GM21723 (cell line): ENCODE measurements around the gene DNAH14.
"Not testable (repeated sequence)": the region's sequence is repeated elsewhere in the genome, so short reads cannot be mapped to it uniquely, and the experiment has no call there.

ENCODE experiments used
- ATAC-seq: cut with Tn5 transposase; IDR thresholded peaks from one replicate; pipeline ENCODE4 v1.9.1; 2021; ENCODE audit warnings: mild to moderate bottlenecking, moderate library complexity; ENCODE audit not compliant: unreplicated experiment

Gene DNAH14

DNA sequence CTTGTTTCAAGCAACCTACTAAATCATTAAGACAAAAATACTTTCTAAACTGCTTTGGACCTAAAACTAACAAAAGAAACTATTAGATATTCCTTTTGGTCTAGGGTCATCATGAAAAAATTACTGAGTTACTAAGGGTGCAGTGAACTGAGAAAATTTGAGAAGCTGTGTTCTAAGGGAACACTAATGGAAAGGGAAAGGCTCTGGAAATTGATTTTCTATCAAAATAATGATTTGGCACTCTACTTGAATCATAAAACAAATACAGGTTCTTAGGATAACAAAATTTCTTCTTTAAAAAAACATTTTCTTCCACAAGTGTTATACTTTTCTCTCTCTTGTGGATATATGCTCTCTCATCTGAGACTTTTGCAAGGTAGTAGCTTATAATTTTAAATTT, 213.5 kb downstream of the DNAH14 start:
- ATAC-seq, result no peak

DNA sequence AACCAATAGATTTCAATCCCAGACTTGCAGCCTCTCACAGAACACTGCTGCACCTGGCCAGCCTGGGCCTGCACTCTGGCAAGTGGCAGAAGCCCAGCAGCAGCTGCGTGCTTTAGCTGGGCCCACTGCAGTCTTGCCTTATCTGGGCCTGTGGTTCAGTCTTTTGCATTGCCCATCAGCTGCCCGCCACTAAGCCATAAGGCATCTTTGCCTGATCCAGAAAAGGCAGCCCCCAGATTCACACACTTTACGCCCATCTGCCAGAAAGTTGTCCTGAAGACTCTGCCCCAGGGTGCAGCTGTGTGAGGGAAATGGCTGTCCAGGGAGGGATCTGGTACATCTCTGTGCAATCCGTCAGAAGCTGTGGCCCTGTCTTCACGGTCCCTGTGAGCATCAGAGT, 217.0 kb downstream of the DNAH14 start:
- no peak for ATAC-seq

DNA sequence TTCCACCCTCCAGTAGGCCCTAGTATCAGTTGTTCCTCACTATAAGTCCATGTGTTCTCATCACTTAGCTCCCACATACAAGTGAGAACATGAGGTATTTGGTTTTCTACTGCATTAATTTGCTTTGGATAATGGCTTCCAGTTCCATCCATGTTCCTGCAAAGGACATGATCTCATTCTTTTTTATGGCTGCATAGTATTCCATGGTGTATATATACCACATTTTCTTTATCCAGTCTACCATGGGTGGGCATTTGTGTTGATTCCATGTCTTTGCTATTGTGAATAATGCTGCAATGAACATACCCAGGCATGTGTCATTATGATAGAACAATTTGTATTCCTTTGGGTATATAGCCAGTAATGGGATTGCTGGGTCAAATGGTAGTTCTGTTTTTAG, 218.3 kb downstream of the DNAH14 start:
- not testable (repeated sequence) for ATAC-seq

DNA sequence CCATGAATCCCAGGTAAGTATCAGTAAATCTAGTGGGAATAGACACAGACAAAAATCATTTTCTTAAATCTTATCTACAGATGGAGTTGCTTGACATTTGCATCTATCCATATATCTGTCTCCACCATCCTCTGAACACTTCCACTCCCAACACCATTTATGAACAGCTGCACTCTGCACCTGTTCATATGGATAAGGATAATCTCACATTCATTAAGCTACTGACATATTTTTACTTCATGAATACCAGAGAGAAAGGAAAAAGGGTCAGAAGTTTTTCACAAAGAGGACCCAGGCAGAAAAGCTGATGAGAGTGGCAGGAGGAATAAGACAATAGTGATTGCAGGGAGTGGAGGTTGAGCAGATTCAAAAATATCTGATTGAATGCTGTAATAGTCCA, 222.6 kb downstream of the DNAH14 start:
- no peak for ATAC-seq

DNA sequence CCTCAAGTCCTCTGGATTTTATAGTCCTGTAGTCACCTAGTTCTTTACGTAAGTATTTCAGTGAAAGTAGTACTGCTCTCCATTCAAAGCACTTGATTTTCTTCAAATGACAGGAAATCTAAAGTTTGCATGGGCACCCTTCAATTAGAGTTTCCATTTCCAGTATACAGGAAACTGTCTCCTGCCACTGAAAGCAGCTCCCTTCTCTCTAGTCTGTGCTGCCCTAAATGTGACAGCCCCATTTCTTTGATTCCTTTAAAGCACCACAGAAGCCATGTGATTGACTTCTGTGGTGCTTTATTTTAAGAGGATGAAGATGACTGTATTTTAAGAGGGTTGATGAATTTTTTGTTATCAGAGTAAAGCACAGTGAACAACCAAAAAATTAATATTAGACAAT, 226.1 kb downstream of the DNAH14 start:
- no peak for ATAC-seq

DNA sequence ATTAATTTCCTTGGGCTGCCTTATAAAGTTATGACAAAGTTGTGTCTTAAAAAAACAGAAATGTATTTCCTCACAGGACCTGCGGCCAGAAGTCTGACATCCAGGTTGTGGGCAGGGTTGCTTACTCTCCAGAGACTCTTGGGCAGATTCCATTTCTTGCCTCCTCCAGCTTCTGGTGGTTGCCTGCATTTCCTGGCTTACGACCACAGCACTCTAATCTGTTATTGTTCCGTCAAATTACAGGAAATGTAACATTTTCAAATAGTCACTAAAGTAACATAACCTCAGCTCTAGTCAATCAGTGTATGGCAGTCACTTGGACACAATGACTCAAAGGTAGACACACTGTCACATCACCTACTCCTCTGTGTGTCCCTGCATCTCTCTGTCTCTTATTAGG, 226.8 kb downstream of the DNAH14 start:
- no peak for ATAC-seq

DNA sequence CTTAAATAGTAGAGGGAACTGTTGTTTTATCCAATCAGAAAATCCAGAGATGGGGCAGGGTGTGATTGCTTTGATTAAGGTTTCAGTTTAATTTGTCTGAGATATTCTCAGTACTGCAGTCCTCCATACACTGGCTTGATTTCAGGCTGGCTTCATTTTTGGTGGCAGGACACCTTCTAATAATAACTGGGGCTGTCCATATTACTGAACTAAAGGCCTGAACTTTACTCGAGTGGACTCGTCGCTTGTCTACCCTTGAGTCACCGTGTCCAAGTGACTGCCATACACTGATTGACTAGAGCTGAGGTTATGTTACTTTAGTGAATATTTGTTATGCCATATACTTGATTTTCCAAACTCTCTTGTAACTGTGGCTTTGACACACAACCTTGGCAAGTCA, 228.8 kb downstream of the DNAH14 start:
- ATAC-seq, result no peak

DNA sequence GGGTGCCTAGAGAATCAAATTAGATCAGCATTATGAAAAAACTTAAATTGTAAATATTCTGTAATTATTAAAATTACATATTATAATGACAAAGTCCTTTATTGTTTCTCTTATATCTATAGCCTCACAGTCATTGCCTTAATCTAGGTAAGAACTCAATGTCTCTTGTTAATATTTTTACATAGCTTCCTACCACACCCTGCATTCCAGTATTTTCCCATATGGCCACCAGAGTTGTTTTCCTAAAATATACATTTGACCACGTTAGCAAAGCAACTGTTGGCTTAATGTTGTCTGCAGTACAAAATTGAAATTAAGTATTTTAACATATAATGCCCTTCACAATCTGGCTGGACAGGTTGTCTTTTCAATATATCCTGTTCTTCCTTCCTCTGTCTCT, 230.3 kb downstream of the DNAH14 start:
- no peak for ATAC-seq

DNA sequence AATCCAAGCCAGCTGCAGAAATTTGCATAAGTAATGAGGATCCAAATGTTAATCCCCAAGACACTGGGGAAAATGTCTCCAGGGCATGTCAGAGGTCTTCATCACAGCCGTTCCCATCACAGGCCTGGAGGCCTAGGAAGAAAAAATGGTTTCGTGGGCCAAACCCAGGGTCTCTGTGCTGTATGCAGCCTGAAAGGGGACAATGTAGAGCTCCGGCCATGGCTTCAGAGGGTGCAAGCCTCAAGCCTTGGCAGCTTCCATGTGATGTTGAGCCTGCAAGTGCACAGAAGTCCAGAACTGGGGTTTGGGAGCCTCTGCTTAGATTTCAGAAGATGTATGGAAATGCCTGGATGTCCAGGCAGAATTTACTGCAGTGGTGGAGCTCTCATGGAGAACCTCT, 247.9 kb downstream of the DNAH14 start:
- not testable (repeated sequence) for ATAC-seq

DNA sequence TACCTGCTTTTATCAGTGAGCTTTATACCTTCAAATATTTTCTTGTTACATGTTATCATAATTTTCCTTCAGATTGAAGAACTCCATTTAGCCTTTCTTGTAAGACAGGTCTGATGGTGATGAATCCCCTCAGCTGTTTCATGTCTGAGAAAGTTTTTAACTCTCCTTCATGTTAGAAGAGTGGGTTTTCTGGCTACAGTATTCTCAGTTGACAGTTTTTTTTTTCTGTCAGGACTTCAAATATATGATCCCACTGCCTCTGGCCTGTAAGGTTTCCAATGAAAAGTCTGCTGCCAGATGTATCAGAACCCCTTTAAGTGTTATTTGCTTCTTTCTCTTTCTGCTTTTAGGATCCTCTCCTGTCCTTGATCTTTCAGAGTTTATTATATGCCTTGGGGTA, 250.2 kb downstream of the DNAH14 start:
- no peak for ATAC-seq

DNA sequence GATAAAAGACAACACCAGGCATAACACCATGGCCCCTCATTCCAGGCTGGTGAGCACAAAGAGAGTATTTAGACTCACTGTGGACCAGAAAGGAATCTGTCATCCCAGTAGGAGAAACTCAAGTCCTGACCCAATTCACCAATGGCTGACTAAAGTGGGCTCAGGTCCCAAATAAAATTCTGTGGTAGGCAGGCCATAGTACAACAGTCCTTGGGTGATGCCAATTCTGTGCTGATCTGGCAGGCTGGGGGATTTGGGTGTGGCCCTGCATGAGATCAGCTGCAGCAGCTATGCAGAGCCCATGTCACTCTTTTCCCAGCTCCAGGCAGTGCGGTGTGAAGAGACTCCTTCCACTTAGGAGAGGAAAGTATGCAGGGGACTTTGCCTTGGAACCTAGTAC, 253.2 kb downstream of the DNAH14 start:
- ATAC-seq, result no peak

DNA sequence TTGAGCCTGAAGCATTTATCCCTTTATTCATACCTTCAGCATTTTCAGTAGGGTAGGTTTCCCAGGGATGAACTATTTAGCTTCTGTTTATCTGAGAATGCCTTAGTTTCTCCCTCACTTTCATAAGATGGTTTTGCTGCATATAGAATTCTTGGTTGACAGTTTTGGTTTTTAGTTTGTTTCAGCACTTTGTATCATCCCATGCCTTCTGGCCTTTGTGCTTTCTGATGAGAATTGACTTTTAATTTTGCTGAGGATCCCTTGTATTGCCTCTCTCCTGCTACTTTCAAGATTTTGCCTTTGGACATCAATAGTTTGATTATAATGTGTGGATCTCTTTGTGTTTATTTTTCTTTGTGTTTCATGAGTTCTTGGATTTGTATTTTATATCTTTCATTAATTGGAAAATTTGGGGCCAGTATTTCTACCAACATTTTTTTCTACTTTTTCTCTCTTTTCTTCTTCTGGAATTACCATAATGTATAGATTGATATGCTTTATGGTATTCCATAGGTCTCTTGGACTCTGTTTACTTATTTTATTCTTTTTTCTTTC, 261.8 kb downstream of the DNAH14 start:
- ATAC-seq, result no peak

DNA sequence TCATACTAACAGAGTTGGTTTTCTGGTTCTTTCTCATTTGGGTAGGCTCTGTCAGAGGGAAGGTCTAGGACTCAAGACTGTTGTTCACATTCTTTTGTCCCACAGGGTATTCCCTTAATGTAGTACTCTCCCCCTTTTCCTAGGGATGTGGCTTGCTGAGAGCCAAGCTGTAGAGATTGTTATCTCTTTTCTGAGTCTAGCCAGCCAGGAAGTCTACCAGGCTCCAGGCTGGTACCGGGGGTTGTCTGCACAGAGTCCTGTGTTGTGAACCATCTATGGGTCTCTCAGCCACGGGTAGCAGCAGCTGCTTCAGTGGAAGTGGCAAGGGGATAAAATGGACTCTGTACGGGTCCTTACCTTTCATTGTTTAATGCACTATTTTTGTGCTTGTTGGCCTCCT, 272.0 kb downstream of the DNAH14 start:
- ATAC-seq, result no peak

DNA sequence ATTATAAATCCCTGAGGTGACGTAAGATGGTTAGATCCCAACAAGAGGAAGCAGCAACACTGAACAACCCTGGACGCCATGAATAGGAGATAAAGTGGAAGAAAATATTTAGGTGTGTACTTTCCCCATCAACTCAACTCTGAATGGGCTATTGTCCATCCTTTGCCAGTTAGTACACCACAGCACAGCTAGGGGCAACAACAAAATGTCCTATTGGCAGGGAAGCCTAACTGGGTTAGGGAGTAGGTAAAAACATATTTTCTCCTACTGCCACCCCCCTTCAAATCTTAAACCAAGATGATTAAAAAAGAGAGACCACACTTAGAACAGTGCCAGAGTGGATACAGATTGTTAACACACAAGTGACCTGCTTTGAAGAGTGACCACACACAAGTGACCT, 278.3 kb downstream of the DNAH14 start:
- no peak for ATAC-seq

DNA sequence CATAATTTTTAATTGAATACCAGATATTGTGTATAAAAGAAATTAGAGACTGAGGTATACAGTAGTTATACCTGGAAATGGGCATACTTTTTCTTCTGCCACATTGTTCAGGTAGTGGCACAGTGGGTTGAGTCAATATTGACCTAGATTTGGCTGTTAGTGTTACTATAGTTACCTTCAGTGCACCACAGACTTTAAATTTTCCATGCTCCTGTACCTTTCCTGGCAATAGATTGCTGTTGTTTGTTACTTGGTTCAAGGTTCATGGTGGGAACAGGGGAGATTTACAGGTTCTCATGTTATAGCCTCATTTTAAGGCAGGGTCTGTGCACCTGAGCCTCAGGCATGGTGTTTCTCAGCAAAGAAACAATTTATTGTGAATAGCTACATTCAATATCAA, 279.7 kb downstream of the DNAH14 start:
- ATAC-seq, result no peak

DNA sequence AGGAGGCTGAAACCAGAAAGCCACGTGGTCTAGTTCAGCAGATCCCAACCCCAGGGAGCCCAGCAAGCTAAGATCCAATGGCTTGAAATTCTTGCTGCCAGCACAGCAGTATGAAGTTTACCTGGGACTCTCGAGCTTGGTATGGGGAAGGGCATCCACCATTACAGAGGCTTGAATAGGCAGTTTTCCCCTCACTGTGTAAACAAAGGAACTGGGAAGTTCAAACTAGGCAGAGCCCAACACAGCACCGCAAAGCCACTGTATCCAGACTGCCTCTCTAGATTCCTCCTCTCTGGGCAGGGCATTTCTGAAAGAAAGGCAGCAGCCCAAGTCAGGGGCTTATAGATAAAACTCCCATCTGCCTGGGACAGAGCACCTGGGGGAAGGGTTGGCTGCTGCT, 280.7 kb downstream of the DNAH14 start:
- ATAC-seq, result not testable (repeated sequence)

DNA sequence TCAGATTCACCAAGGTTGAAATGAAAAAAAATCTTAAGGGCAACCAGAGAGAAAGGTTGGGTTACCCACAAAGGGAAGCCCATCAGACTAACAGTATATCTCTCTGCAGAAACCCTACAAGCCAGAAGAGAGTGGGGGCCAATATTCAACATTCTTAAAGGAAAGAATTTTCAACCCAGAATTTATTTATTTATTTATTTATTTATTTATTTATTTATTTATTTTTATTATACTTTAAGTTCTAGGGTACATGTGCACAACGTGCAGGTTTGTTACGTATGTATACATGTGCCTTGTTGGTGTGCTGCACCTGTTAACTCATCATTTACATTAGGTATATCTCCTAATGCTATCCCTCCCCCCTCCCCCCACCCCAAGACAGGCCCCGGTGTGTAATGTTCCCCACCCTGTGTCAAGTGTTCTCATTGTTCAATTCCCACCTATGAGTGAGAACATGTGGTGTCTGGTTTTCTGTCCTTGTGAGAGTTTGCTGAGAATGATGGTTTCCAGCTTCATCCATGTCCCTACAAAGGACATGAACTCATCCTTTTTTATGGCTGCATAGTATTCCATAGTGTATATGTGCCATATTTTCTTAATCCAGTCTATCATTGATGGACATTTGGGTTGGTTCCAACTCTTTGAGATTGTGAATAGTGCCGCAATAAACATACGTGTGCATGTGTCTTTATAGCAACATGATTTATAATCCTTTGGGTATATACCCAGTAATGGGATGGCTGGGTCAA, 282.4 kb downstream of the DNAH14 start:
- ATAC-seq, result not testable (repeated sequence)

DNA sequence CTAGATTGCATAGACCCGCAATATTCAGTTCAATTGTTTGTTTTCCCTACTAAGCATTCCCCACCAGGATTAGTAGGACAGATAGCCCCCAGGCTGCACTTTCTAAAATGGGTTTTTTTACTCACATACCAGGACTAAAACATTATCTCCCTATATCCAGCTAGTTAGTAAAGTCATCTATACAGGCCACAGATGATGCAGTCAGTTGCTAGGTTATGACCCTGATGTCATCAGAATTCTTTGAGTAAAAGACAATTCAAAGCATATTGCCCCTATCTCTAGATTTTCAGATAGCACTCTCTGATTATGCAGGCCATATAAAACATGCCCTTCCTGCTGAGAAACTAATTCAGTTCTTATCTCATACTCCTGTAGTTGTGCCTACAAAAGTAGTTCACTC, 294.8 kb downstream of the DNAH14 start:
- no peak for ATAC-seq

DNA sequence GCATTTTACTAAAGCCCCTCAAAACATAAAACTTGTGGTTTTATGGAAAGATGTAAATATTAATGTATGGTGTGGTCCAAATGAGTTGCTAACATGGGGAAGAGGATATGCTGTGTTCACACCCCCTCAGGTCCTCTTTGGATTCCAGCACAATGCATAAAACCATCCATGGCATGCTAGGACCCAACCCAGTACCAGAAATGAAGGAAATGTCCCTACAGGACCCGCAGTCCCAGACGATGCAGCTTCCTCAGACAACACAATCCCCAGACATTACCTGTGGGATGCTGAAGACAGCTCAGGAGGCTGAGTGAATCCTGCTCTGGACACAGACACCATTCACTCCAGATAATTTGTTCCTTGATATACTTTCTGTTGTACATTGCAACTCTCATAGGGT, 296.2 kb downstream of the DNAH14 start:
- no peak for ATAC-seq

DNA sequence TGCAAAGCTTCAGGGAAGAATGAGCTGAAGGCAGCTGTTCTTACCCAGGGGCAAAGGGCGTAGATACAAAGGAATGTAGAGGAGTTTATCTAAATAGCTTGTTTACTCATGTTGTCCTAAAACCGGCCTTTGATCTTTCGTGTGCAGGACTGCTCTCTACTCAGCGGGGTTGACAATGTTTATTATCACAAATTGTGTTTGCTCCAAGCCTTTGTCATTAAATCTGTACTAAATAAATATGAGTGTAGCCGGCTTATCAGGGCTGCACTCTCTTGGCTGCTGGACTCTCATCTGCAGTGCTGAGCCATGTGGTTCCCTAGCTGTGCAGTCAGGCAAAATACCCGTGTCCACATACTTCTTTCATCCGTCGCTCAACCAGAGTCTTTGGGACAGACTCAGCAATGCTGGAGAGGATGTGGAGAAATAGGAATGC, 299.4 kb downstream of the DNAH14 start:
- ATAC-seq, result no peak

DNA sequence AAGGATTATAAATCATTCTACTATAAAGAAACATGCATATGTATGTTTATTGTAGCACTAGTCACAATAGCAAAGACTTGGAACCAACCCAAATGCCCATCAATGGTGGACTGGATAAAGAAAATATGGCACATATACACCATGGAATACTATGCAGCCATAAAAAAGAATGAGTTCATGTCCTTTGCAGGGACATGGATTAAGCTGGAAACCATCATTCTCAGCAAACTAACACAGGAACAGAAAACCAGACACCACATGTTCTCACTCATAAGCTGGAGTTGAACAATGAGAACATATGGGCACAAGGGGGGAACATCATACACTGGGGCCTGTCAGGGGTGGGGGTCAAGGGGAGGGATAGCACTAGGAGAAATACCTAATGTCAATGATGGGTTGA, 300.0 kb downstream of the DNAH14 start:
- not testable (repeated sequence) for ATAC-seq

DNA sequence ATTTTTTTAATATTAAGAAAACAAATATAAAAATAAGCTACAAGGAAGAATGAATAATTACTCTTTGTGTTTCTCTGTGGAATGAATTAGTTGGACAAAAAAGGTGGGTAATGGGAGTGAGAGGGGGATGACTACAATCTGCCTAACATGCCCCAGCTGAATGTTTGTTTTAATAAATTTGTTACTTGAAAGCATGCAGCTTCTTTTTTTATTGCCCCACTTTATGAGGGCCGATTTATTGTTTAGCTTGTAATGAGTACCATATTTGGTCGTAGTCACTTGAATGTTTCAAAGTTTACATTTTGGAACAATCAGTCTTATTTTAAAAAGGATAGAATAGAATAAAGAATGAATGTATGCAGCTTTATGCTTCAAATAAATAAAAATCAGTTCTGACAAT, 301.0 kb downstream of the DNAH14 start:
- no peak for ATAC-seq

DNA sequence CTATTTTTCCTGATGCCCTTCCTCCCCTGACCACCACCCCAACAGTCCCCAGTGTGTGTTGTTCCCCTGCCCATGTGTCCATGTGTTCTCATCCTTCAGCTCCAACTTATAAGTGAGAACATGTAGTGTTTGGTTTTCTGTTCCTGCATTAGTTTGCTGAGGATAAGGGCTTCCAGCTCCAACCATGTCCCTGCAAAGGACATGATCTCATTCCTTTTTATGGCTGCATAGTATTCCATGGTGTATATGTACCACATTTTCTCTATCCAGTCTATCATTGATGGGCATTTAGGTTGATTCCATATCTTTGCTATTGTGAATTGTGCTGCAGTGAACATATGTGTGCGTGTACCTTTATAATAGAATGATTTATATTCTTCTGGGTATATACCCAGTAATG, 303.5 kb downstream of the DNAH14 start:
- ATAC-seq, result not testable (repeated sequence)
